K562 (cell line): ENCODE data around the gene IL17A. TPM values are rescaled to one million over a fixed set of nuclear protein-coding genes. Genes with fewer than 3 reads are reported as not detected.

Experiments used
- ATAC-seq: fragments of 200-7000 bp; cut with Tn5 transposase; 3 replicates; pipeline ENCODE4 v1.9.1; 2020; ENCODE audit warnings: moderate library complexity
- BruUV-seq: library from RNA; stranded (reverse); fragments of 400-500 nt; replicated peaks from 2 replicates; lab custom pipeline; 2021; lab: Mats Ljungman, UMichigan
- CTCF ChIA-PET: fragments of 300-600 bp; formaldehyde crosslinking; extraction: SDS; loops from one replicate; lab custom pipeline; 2021; ENCODE audit warnings: low intra/inter-chr PET ratio; lab: Yijun Ruan, JAX
- POLR2A ChIA-PET: fragments of 300-600, 350-650 bp; sonication (Branson Sonifier 250); formaldehyde crosslinking; extraction: SDS; loops from one replicate; lab custom pipeline; 2021; ENCODE audit warnings: antibody characterized with exemption, inconsistent platforms; lab: Yijun Ruan, JAX
- DNase-seq, 4 experiments: peaks; one replicate each; pipeline versions ENCODE4 v3.0.0 to v3.0.0-alpha.2; 2011 to 2018; ENCODE audit warnings: low spot score in 3 of 4, mixed read lengths in 3 of 4; ENCODE audit errors: extremely low read depth in 1 of 4
- FAIRE-seq: peaks from 2 replicates; lab custom pipeline; 2011; peaks lifted over from hg19 to GRCh38; lab: Jason Lieb, UNC
- H2AFZ ChIP-seq: 2 replicates; pipeline ENCODE4 v1.6.0; 2011; ENCODE audit warnings: low read depth, low read length, control low read depth, inconsistent platforms
- H3K27ac ChIP-seq: fragments of 200-600 bp; 3 replicates; pipeline ENCODE4 v1.8.0; 2011; ENCODE audit warnings: low read depth, mild to moderate bottlenecking, control low read depth, inconsistent platforms, low read length, moderate library complexity, mixed read lengths; ENCODE audit errors: extremely low read depth
- H3K27me3 ChIP-seq, 2 experiments: fragments of 300-600 bp in 1 of 2; 2 replicates in 1 of 2; 3 replicates in 1 of 2; pipeline versions ENCODE4 v1.6.0 to v1.8.0; 2011; ENCODE audit warnings: inconsistent platforms in 2 of 2, low read length in 2 of 2, mild to moderate bottlenecking in 1 of 2, mixed read lengths in 1 of 2, moderate library complexity in 1 of 2; ENCODE audit not compliant: control insufficient read depth in 2 of 2, insufficient read depth in 2 of 2
- H3K36me3 ChIP-seq: fragments of 300-600 bp; 3 replicates; pipeline ENCODE4 v1.8.0; 2011; ENCODE audit warnings: mild to moderate bottlenecking, low read length, inconsistent platforms; ENCODE audit not compliant: control insufficient read depth, insufficient read depth
- H3K4me1 ChIP-seq, 2 experiments: fragments of 200-600 bp in 1 of 2; replicated peaks in 1 of 2; 2 replicates in 1 of 2; 3 replicates in 1 of 2; pipeline versions ENCODE4 v1.5.1 to v1.8.0; 2011; ENCODE audit warnings: inconsistent platforms in 2 of 2, low read length in 2 of 2, mild to moderate bottlenecking in 1 of 2, mixed read lengths in 1 of 2, moderate library complexity in 1 of 2; ENCODE audit not compliant: control insufficient read depth in 2 of 2, insufficient read depth in 2 of 2
- H3K4me2 ChIP-seq: 2 replicates; pipeline ENCODE4 v1.6.1; 2011; ENCODE audit warnings: low read length, control low read depth, inconsistent platforms, mixed read lengths; ENCODE audit not compliant: insufficient read depth
- H3K4me3 ChIP-seq: fragments of 200-600 bp; sonication (generic), shearing (Covaris generic); 2 replicates; pipeline ENCODE4 v1.5.1; 2016; ENCODE audit warnings: control low read depth, inconsistent platforms
- H3K79me2 ChIP-seq: fragments of 200-600 bp; 3 replicates; pipeline ENCODE4 v1.8.0; 2011; ENCODE audit warnings: low read length, inconsistent platforms; ENCODE audit not compliant: control insufficient read depth, insufficient read depth
- H3K9ac ChIP-seq, 2 experiments: 2 replicates each; pipeline versions ENCODE4 v1.6.0 to v1.6.1; 2011; ENCODE audit warnings: low read depth in 2 of 2, low read length in 2 of 2, control low read depth in 1 of 2, inconsistent platforms in 1 of 2, mild to moderate bottlenecking in 1 of 2, mixed read lengths in 1 of 2; ENCODE audit not compliant: insufficient read depth in 1 of 2
- H3K9me1 ChIP-seq: one replicate; pipeline ENCODE4 v1.6.0; 2011; ENCODE audit warnings: inconsistent platforms, mild to moderate bottlenecking, low read length, moderate library complexity; ENCODE audit not compliant: control insufficient read depth, insufficient read depth
- H3K9me3 ChIP-seq: replicated peaks from 2 replicates; pipeline ENCODE4 v1.5.1; 2011; ENCODE audit warnings: low read depth, low read length, inconsistent platforms; ENCODE audit not compliant: control insufficient read depth, insufficient read depth
- H4K20me1 ChIP-seq: replicated peaks from 2 replicates; pipeline ENCODE4 v1.6.1; 2011; ENCODE audit warnings: low read length, inconsistent platforms, mixed read lengths; ENCODE audit not compliant: control insufficient read depth, insufficient read depth
- FOSL1 ChIP-seq: fragments of 200-800 bp; sonication (Bioruptor generic); conservative IDR thresholded peaks from 2 replicates; pipeline ENCODE4 v1.6.1; 2016; ENCODE audit warnings: missing genetic modification characterization, missing compliant biosample characterization
- GABPA ChIP-seq: fragments of 200-800 bp; sonication (Bioruptor generic); conservative IDR thresholded peaks from 2 replicates; pipeline ENCODE4 v1.6.1; 2016; ENCODE audit warnings: low read depth, missing genetic modification characterization, missing compliant biosample characterization
- KDM2B ChIP-seq: fragments of 250-450 bp; sonication (Bioruptor Pico); IDR thresholded peaks from 2 replicates; pipeline ENCODE4 v1.8.0; 2021; ENCODE audit warnings: mild to moderate bottlenecking, moderate library complexity
- RB1 ChIP-seq: fragments of 450-650 bp; IDR thresholded peaks from 2 replicates; pipeline ENCODE4 v1.6.1; 2017; ENCODE audit warnings: low read depth, mild to moderate bottlenecking
- RBM34 ChIP-seq: fragments of 200-400 bp; formaldehyde crosslinking; IDR thresholded peaks from 2 replicates; pipeline ENCODE4 v1.6.1; 2018; ENCODE audit warnings: low read length, borderline replicate concordance; ENCODE audit not compliant: insufficient read depth
- RNF219 ChIP-seq: fragments of 250-450 bp; sonication (Bioruptor Pico); IDR thresholded peaks from 2 replicates; pipeline ENCODE4 v1.5.0; 2022; ENCODE audit warnings: mild to moderate bottlenecking
- SIRT6 ChIP-seq: IDR thresholded peaks from one replicate; pipeline ENCODE4 v1.6.1; 2012; ENCODE audit warnings: low read depth, mild to moderate bottlenecking, control low read depth, inconsistent platforms, low read length, moderate library complexity
- U2AF1 ChIP-seq: fragments of 200-400 bp; formaldehyde crosslinking; optimal IDR thresholded peaks from 2 replicates; pipeline ENCODE3; 2017; ENCODE audit warnings: mild to moderate bottlenecking, low read depth, low read length, moderate library complexity
- ZNF134 ChIP-seq: fragments of 250-450 bp; sonication (Bioruptor Pico); conservative IDR thresholded peaks from 2 replicates; pipeline ENCODE4 v1.4.0; 2020
- WGBS: fragments of 100-300 bp; shearing (Covaris generic); methylation state at CpG from one replicate; pipeline ENCODE4 v1.1.6; 2016; ENCODE audit warnings: low coverage, mixed read lengths; ENCODE audit not compliant: insufficient coverage; ENCODE audit errors: missing lambda C conversion rate; 5-methylcytosine and 5-hydroxymethylcytosine counted together
- in situ Hi-C: fragments of 300-500 bp; cut with MboI; formaldehyde crosslinking; loops from 4 replicates; pipeline ENCODE4 v1.15.0; 2018; ENCODE audit warnings: inconsistent platforms, mixed read lengths
- intact Hi-C: fragments of 100-400 bp; cut with micrococcal nuclease; formaldehyde crosslinking; loops from 2 replicates; pipeline ENCODE4 v1.14.2; 2022
- polyA plus RNA-seq, 8 experiments: library from polyadenylated mRNA; depleted of rRNA in 4 of 8; stranded (reverse) in 5 of 8; unstranded in 3 of 8; fragments of >200 nt; fragmentation: Nextera tagmentation in 2 of 8; fragmentation: Illumina TruSeq in 1 of 8; extraction: Ambion mirVana in 2 of 8; extraction: Trizol in 1 of 8; gene quantifications; 2 replicates each; pipeline versions ENCODE4 v1.2.1 to v1.2.3, GENCODE V29; 2011 to 2014; ENCODE audit warnings: inconsistent platforms in 1 of 8, missing spikeins in 1 of 8
- total RNA-seq, 7 experiments: library from RNA; depleted of rRNA in 6 of 7; stranded (reverse); fragments of >200 nt in 6 of 7; fragmentation: Illumina TruSeq in 2 of 7; extraction: Trizol in 2 of 7; gene quantifications; 2 replicates each; pipeline versions ENCODE4 v1.2.1 to v1.2.3, GENCODE V29; 2011 to 2021; ENCODE audit warnings: low replicate concordance in 1 of 7
- TF ChIP-seq, protein P1 (sequence below): IDR thresholded peaks from 3 replicates; pipeline ENCODE4 v1.6.1; 2011; ENCODE audit warnings: borderline replicate concordance, mild to moderate bottlenecking; ENCODE audit not compliant: insufficient read length, insufficient read depth
- TF ChIP-seq, protein P2 (sequence below), 2 experiments: fragments of 450-650 bp; conservative IDR thresholded peaks; 2 replicates each; pipeline ENCODE4 v1.6.1; 2017; ENCODE audit warnings: mild to moderate bottlenecking in 2 of 2, moderate library complexity in 2 of 2

Gene IL17A
- total and polyA plus RNA-seq, 9 of the 15 experiments (the other 6 are each of a cell fraction or from before 2014, with no cell fraction given): not detected

DNA sequence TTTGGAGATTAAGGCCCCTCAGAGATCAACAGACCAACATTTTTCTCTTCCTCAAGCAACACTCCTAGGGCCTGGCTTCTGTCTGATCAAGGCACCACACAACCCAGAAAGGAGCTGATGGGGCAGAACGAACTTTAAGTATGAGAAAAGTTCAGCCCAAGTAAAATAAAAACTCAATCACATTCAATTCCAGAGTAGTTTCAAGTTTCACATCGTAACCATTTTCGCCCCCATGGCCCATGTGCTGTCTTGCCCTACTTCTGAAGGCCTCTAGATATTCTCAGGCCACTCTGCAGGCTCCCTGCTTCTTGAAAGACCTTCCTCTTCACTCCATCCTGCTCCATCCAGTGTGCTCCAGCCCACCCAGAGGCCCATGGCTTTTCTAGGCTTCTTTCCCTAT lies 4.2 kb downstream of the IL17A start:
- no peak for FAIRE-seq
- intact Hi-C loops: no loop called here
- in situ Hi-C loops: no loop called here
- POLR2A ChIA-PET: no interaction called here
- no peaks in the 10 kb centered on the region for H3K36me3 ChIP-seq
- no peak for ATAC-seq
- H3K9me1 ChIP-seq: no peaks in the 10 kb centered on the region
- no peak overlapping the region for H3K4me2 ChIP-seq
- TF ChIP-seq KDM2B (no peak), RB1 (no peak)
- 3% methylated on average over 3 of the region's 3 CpGs for WGBS
- DNase-seq: no peak
- no peaks in the 10 kb centered on the region for H3K4me1 ChIP-seq
- no peak overlapping the region for H2AFZ ChIP-seq
- no peak overlapping the region for H3K27ac ChIP-seq
- no peak overlapping the region for H3K4me3 ChIP-seq
- no peaks in the 10 kb centered on the region; a peak in 1 of 5 replicates for H3K27me3 ChIP-seq
- no peak overlapping the region for H3K9ac ChIP-seq
- no peaks in the 10 kb centered on the region for H3K9me3 ChIP-seq
- no peaks in the 10 kb centered on the region for H3K79me2 ChIP-seq
- CTCF ChIA-PET: no interaction called here
- BruUV-seq: no TSS peak
- H4K20me1 ChIP-seq: no peaks in the 10 kb centered on the region

- H3K9ac ChIP-seq: no peak overlapping the region
- H3K4me2 ChIP-seq: no peak overlapping the region
- POLR2A ChIA-PET: no interaction called here
- no peaks in the 10 kb centered on the region for H4K20me1 ChIP-seq
- FAIRE-seq (no peak), DNase-seq (no peak), ATAC-seq (no peak)
- H2AFZ ChIP-seq: no peak overlapping the region
- H3K27me3 ChIP-seq: no peaks in the 10 kb centered on the region; a peak in 1 of 5 replicates
- H3K4me3 ChIP-seq: no peak overlapping the region
- intact Hi-C loops: no loop called here
- CTCF ChIA-PET: no interaction called here
- no peaks in the 10 kb centered on the region for H3K9me3 ChIP-seq
- H3K27ac ChIP-seq: no peak overlapping the region
- TF ChIP-seq, protein P1, sequence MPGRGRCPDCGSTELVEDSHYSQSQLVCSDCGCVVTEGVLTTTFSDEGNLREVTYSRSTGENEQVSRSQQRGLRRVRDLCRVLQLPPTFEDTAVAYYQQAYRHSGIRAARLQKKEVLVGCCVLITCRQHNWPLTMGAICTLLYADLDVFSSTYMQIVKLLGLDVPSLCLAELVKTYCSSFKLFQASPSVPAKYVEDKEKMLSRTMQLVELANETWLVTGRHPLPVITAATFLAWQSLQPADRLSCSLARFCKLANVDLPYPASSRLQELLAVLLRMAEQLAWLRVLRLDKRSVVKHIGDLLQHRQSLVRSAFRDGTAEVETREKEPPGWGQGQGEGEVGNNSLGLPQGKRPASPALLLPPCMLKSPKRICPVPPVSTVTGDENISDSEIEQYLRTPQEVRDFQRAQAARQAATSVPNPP: no peak
- no peak for TF ChIP-seq U2AF1
- TF ChIP-seq RNF219 (CRISPR knock-in tag): no peak
- TF ChIP-seq ZNF134 (CRISPR knock-in tag): no peak
- TF ChIP-seq SIRT6: no peak
- TF ChIP-seq, protein P2, sequence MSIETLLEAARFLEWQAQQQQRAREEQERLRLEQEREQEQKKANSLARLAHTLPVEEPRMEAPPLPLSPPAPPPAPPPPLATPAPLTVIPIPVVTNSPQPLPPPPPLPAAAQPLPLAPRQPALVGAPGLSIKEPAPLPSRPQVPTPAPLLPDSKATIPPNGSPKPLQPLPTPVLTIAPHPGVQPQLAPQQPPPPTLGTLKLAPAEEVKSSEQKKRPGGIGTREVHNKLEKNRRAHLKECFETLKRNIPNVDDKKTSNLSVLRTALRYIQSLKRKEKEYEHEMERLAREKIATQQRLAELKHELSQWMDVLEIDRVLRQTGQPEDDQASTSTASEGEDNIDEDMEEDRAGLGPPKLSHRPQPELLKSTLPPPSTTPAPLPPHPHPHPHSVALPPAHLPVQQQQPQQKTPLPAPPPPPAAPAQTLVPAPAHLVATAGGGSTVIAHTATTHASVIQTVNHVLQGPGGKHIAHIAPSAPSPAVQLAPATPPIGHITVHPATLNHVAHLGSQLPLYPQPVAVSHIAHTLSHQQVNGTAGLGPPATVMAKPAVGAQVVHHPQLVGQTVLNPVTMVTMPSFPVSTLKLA (conservative IDR thresholded peaks at IDR 0.05): no peak
- TF ChIP-seq GABPA (tag): no peak
- no peak for TF ChIP-seq RBM34
- no peak for TF ChIP-seq FOSL1
- no peaks in the 10 kb centered on the region for H3K79me2 ChIP-seq
- no peaks in the 10 kb centered on the region for H3K36me3 ChIP-seq
- in situ Hi-C loops: no loop called here
- no peaks in the 10 kb centered on the region for H3K9me1 ChIP-seq
- 2% methylated on average over 3 of the region's 3 CpGs for WGBS
- no TSS peak for BruUV-seq
- H3K4me1 ChIP-seq: no peaks in the 10 kb centered on the region
These were observed 5.6 kb downstream of the IL17A start for GRCh38 chr6:52191824-52192223.
